Activated CD4-positive, alpha-beta T cell treated with anti-CD3 and anti-CD28 coated beads for 1 hour (primary cell): ENCODE results near the gene RBMY1A1.
"Not testable (repeated sequence)": the region's sequence is repeated elsewhere in the genome, so short reads cannot be mapped to it uniquely, and the experiment has no call there.

Experiments
- DNase-seq: peaks from one replicate; pipeline ENCODE4 v3.0.0-alpha.2; 2020

Gene RBMY1A1

DNA sequence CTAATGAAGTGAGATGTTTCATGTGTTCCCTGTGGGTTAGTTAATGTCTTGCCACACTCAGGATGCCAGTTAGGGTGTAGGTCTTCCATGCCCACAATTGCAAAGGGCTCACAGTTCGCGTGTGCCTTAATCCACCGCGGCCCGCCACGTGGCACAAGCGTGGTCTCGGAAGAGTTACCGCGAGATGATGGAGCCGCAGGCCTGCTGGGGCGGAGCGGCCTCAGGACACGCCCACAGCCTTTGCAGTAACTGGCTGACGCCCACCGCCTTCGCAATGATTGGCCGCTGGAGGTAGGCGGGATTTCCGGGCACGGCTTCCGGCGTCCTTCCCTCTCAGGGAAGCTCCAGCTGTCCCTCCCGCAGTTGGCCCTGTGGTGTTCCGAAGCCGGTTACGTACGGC is at the start of gene RBMY1A1:
Gene RBMY1A1, plus strand, starts transcription at position 301 of the 400 bp plus-strand sequence. CDS start 2,013 bp downstream, outside the sequence.
- not testable (repeated sequence) for DNase-seq

DNA sequence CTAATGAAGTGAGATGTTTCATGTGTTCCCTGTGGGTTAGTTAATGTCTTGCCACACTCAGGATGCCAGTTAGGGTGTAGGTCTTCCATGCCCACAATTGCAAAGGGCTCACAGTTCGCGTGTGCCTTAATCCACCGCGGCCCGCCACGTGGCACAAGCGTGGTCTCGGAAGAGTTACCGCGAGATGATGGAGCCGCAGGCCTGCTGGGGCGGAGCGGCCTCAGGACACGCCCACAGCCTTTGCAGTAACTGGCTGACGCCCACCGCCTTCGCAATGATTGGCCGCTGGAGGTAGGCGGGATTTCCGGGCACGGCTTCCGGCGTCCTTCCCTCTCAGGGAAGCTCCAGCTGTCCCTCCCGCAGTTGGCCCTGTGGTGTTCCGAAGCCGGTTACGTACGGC is 23.6 kb upstream of the RBMY1A1 start, which contains the start of gene RBMY1B:
Gene RBMY1B, plus strand, starts transcription at position 301 of the 400 bp plus-strand sequence. CDS start 2,013 bp downstream, outside the sequence.
- DNase-seq = not testable (repeated sequence)

DNA sequence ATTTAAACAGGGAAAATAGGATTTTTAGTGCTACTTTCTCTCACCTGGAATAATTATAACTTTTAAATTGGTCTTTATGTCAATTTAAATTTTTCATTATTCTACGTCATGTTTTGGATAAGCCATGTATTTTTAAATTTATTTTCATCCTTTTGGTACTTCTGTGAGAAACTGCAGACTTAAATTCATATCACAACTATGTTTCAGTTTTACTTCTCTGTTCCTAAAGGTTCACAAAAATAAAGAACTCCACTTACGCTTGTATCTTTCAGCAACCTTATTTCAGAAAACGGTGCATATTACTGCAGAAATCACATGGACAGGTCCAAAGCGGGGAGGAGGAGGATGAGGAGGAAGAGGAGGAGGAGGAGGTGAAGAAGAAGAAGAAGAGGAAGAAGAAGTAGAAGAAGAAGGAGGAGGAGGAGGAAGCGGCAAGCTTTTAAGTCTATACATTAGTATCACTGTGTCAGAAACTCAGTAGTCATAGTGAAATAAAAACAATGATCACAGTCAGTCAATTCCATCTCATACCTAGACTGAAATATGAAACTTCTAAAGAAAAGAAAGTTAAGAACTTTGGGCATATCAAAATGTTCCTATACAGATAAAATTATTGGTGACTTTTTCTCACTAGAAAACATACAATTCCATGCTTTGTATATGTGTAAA is 24.8 kb downstream of the RBMY1A1 start:
- not testable (repeated sequence) for DNase-seq

DNA sequence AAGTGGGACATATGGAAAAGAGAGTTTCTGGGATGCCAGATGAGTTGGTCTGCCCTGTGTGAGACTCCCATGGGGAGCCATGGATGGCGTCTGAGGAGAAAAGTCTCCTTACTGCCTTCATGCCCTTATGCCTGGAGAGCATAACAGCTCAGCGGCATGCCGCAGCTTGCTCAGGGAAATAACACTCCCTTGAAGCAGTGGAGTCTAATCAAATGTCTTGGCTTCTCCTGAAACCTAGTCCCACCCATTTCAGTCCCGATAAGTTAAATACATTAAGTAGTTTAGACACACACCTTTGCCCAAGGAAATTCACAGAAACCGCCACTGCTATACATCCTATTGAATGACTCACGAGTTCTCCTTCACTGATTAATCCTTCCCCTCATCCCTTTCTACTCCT is 50.8 kb downstream of the RBMY1A1 start:
- DNase-seq = no peak

DNA sequence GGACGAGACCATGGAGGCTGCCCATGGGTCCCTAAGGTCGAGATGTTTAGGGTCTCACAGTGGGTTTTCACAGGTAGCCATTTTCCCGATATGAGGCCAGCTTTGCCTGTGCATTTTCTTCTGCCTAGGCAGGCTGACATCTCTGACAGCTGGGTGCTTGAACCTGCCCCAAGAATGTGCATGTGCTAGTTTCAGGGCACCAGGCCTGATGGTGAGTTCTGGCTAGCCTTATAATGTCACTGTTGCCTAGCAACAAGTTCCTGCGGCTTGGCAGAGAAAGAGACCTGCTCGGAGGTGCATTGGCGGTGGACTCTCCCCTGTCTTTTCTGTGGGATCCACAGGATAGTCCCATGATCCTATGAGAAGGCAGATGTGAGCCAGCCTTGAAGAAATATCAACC is 51.8 kb downstream of the RBMY1A1 start:
- DNase-seq = not testable (repeated sequence)

DNA sequence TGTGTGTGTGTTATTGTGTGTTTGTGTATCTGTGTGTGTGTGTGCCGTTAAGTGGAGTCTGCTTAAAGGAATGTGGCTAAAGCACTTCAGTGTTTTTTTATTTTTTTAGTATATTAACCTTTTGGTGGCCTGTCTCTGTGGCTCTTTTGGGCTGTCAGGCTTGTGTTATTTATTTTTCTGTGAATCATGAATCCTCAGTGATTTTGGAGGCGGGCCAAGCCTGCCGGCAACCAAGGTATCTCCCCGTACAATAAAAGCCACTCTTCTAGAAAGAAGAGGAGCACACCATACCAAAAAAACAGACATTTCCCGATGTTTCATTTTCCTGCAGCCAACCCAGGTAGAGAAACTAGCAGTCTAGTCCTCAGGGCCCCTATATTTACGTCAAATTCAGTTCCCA is 57.4 kb downstream of the RBMY1A1 start:
- DNase-seq = no peak

DNA sequence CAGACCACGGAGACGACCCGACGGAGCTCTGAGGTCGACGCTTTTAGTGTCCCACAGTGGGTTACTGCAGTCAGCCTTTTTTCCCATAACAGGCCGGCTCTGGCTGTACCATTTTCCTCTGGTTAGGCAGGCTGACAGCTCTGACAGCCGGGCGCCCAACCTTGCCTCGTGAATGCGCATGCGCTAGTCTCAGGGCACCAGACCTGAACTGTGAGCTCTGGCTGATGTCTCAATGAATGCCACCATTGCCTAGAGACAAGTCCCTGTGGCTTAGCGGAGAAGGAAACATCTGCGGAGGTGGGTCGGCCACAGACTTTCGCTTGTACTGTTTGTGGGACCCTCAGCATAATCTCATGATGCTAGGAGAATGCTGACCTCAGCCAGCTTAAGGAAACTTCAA is 61.6 kb downstream of the RBMY1A1 start:
- DNase-seq = not testable (repeated sequence)
